ENCODE measurements around the gene CHGA. TPM values are rescaled to one million over a fixed set of nuclear protein-coding genes. Genes with fewer than 3 reads are reported as not detected.

The CHGA gene
- polyA plus RNA-seq, 4 donors: 0.26 to 1.6 (median 0.77) TPM

- DNase-seq (ENCODE audit: low read depth in 4 of 4, low spot score in 3 of 4): no peak
These were observed 51.8 kb downstream of the CHGA start for GRCh38 chr14:92974541-92975345.

GRCh38 chr14:92976268-92976667 is 53.3 kb downstream of the CHGA start:
- DNase-seq (ENCODE audit: low read depth in 4 of 4, low spot score in 3 of 4): no peak

GRCh38 chr14:92978229-92979021 is 55.5 kb downstream of the CHGA start:
- no peak for DNase-seq (ENCODE audit: low read depth in 4 of 4, low spot score in 3 of 4)

- no peak for DNase-seq (ENCODE audit: low read depth in 4 of 4, low spot score in 3 of 4)
These were observed 57.9 kb downstream of the CHGA start for GRCh38 chr14:92980866-92981265.

GRCh38 chr14:92981726-92982125 is 58.8 kb downstream of the CHGA start:
- DNase-seq (ENCODE audit: low read depth in 4 of 4, low spot score in 3 of 4): no peak

GRCh38 chr14:92982956-92983355 is 60.0 kb downstream of the CHGA start:
- DNase-seq (ENCODE audit: low read depth in 4 of 4, low spot score in 3 of 4): no peak

GRCh38 chr14:92984082-92984788 is 61.3 kb downstream of the CHGA start:
- DNase-seq (ENCODE audit: low read depth in 4 of 4, low spot score in 3 of 4): no peak

Other genes with a start within 250 kb of the CHGA start
- 100 to 1,000 TPM in 3 of 4 donors, 10 to 100 TPM in 1; 98.6 to 145 (median 111) TPM for gene LGMN, start 174.5 kb upstream of the CHGA start, polyA plus RNA-seq (ENCODE audit: insufficient read length in 4 of 4)
- gene GOLGA5, start 128.8 kb upstream of the CHGA start, polyA plus RNA-seq (ENCODE audit: insufficient read length in 4 of 4): 10 to 100 TPM; 39.8 to 52.4 (median 48.4) TPM
- gene ITPK1, start 192.8 kb downstream of the CHGA start, polyA plus RNA-seq (ENCODE audit: insufficient read length in 4 of 4): 10 to 100 TPM; 16.5 to 33.7 (median 28.0) TPM